Activated CD8-positive, alpha-beta memory T cell treated with anti-CD3 and anti-CD28 coated beads, Interleukin-2, amount 50 U/mL, for 24 hours (primary cell): Measurements from ENCODE around the gene CCDC190.
"Not testable (repeated sequence)": the region's sequence is repeated elsewhere in the genome, so short reads cannot be mapped to it uniquely, and the experiment has no call there.

Source experiments
- DNase-seq: peaks from one replicate; pipeline ENCODE4 v3.0.0-alpha.2; 2020; ENCODE audit errors: extremely low read depth

The CCDC190 gene

GRCh38 chr1:162877412-162877811 is 16.4 kb upstream of the CCDC190 start:
- DNase-seq: no peak

- DNase-seq: no peak
Measured at GRCh38 chr1:162876751-162877150, 15.8 kb upstream of the CCDC190 start.

GRCh38 chr1:162873671-162874666 is 13.0 kb upstream of the CCDC190 start:
- DNase-seq: no peak

GRCh38 chr1:162872981-162873380 is 12.0 kb upstream of the CCDC190 start:
- no peak for DNase-seq

- DNase-seq: not testable (repeated sequence)
Measured at GRCh38 chr1:162871417-162871816, 10.4 kb upstream of the CCDC190 start.

- DNase-seq: no peak
Measured at GRCh38 chr1:162868972-162869371, 8.0 kb upstream of the CCDC190 start.

GRCh38 chr1:162861625-162862024 is 650 bp upstream of the CCDC190 start:
- no peak for DNase-seq

- no peak for DNase-seq
Measured at GRCh38 chr1:162859191-162859590, 1.8 kb downstream of the CCDC190 start.

GRCh38 chr1:162857850-162858249 is 3.1 kb downstream of the CCDC190 start:
- DNase-seq: no peak

- no peak for DNase-seq
Measured at GRCh38 chr1:162856260-162856659, 4.7 kb downstream of the CCDC190 start.

- no peak for DNase-seq
Measured at GRCh38 chr1:162855461-162856150, 5.4 kb downstream of the CCDC190 start.

GRCh38 chr1:162854245-162854882 is 6.6 kb downstream of the CCDC190 start:
- DNase-seq: peak; percentile 13

- no peak for DNase-seq
Measured at GRCh38 chr1:162851341-162851740, 9.6 kb downstream of the CCDC190 start.

- no peak for DNase-seq
Measured at GRCh38 chr1:162849711-162850110, 11.3 kb downstream of the CCDC190 start.

- peak; percentile 60 for DNase-seq
Measured at GRCh38 chr1:162847839-162848453, 13.0 kb downstream of the CCDC190 start.

GRCh38 chr1:162846256-162847212 is 14.4 kb downstream of the CCDC190 start:
- no peak for DNase-seq

GRCh38 chr1:162844153-162844552 is 16.8 kb downstream of the CCDC190 start:
- DNase-seq: no peak

GRCh38 chr1:162840250-162840839 is 20.6 kb downstream of the CCDC190 start:
- DNase-seq: no peak

GRCh38 chr1:162838863-162839262 is 22.1 kb downstream of the CCDC190 start:
- no peak for DNase-seq

- no peak for DNase-seq
Measured at GRCh38 chr1:162835157-162835899, 25.6 kb downstream of the CCDC190 start.
